Ovary (tissue), 9 donors: ENCODE measurements around the gene DDX49. TPM values are rescaled to one million over a fixed set of nuclear protein-coding genes. Genes with fewer than 3 reads are reported as not detected.
"Not testable (repeated sequence)": the region's sequence is repeated elsewhere in the genome, so short reads cannot be mapped to it uniquely, and the experiment has no call there.

Experiments used
- DNase-seq, 5 donors: peaks; one replicate each; pipeline ENCODE4 v3.0.0-alpha.2; 2019 to 2020
- H3K27ac ChIP-seq, 2 donors: fragments of 200-600 bp; one replicate each; pipeline versions ENCODE4 v1.5.1 to v1.8.0; 2019 to 2022
- H3K27me3 ChIP-seq: fragments of 200-600 bp; one replicate; pipeline ENCODE4 v1.8.0; 2022
- H3K36me3 ChIP-seq: fragments of 200-600 bp; sonication (generic); one replicate; pipeline ENCODE4 v1.5.1; 2019
- H3K4me1 ChIP-seq: one replicate; pipeline ENCODE4 v1.8.1; 2013; ENCODE audit warnings: mild to moderate bottlenecking, moderate library complexity; ENCODE audit not compliant: insufficient read depth
- H3K4me3 ChIP-seq: fragments of 200-600 bp; sonication (generic); one replicate; pipeline ENCODE4 v1.5.1; 2017
- H3K9me3 ChIP-seq, 2 donors: fragments of 200-600 bp in 1 of 2; sonication (generic) in 1 of 2; one replicate each; pipeline versions ENCODE4 v1.5.1 to v1.8.1; 2013 to 2019; ENCODE audit warnings: mild to moderate bottlenecking in 1 of 2, moderate library complexity in 1 of 2
- EP300 ChIP-seq: sonication (generic); formaldehyde crosslinking; IDR thresholded peaks from one replicate; pipeline ENCODE4 v1.6.1; 2017; ENCODE audit warnings: antibody characterized with exemption
- POLR2A ChIP-seq: fragments of 450-650 bp; IDR thresholded peaks from one replicate; pipeline ENCODE4 v1.6.1; 2017; ENCODE audit warnings: antibody characterized with exemption, mild to moderate bottlenecking, moderate library complexity
- WGBS, 3 donors: extraction: QIAGEN DNeasy Blood & Tissue Kit in 1 of 3; methylation state at CpG; one replicate each; pipeline versions ENCODE4 v1.1.5 to v1.1.7; 2013 to 2017; 5-methylcytosine and 5-hydroxymethylcytosine counted together
- intact Hi-C, 4 donors: fragments of 100-400 bp; cut with DNase I; formaldehyde crosslinking; loops; one replicate each; pipeline versions ENCODE4 v1.11.0 to v1.15.1; 2022 to 2023
- polyA plus RNA-seq, 2 donors: library from polyadenylated mRNA; stranded (reverse); fragments of 200-250 nt in 1 of 2; fragments of 350-450 nt in 1 of 2; fragmentation: Illumina TruSeq in 1 of 2; extraction: RNeasy Lipid Tissue Mini Kit (QIAGEN cat#74804) in 1 of 2; gene quantifications; one replicate each; pipeline ENCODE4 v1.2.3, GENCODE V29; 2013 to 2014
- total RNA-seq, 7 donors: library from RNA; depleted of rRNA in 2 of 7; stranded (reverse); fragments of >200 nt in 2 of 7; fragmentation: NEBNext Ultra II Directional in 3 of 7; extraction: Animal tissue kit (Norgen Biotek cat#: 25700) in 3 of 7; gene quantifications; one replicate each; pipeline versions ENCODE4 v1.1.0 to v1.2.4, GENCODE V29; 2016 to 2023
- TF ChIP-seq, protein P1 (sequence below), 3 donors: fragments of 450-650 bp in 2 of 3; fragments of 200-600 bp in 1 of 3; IDR thresholded peaks; one replicate each; pipeline versions ENCODE4 v1.5.1 to v1.8.0; 2016 to 2022; ENCODE audit warnings: antibody characterized with exemption in 3 of 3, mild to moderate bottlenecking in 1 of 3
- donor health status: DM: no; HTN: no; CAD: no; lungs with moderate emphysema.
- donor health status: DM: no; HTN: no; CAD: no.
- donor health status: Bipolar disorder and iron deficiency.
- donor health status: DM: yes; HTN: yes; CAD: no.
- donor health status: DM: no; HTN: no; CAD: no.
- donor health status: DM: yes; HTN: yes; CAD: no.

Gene DDX49
- total and polyA plus RNA-seq, 9 donors, result 19.4 to 37.9 (median 32.8) TPM

DNA sequence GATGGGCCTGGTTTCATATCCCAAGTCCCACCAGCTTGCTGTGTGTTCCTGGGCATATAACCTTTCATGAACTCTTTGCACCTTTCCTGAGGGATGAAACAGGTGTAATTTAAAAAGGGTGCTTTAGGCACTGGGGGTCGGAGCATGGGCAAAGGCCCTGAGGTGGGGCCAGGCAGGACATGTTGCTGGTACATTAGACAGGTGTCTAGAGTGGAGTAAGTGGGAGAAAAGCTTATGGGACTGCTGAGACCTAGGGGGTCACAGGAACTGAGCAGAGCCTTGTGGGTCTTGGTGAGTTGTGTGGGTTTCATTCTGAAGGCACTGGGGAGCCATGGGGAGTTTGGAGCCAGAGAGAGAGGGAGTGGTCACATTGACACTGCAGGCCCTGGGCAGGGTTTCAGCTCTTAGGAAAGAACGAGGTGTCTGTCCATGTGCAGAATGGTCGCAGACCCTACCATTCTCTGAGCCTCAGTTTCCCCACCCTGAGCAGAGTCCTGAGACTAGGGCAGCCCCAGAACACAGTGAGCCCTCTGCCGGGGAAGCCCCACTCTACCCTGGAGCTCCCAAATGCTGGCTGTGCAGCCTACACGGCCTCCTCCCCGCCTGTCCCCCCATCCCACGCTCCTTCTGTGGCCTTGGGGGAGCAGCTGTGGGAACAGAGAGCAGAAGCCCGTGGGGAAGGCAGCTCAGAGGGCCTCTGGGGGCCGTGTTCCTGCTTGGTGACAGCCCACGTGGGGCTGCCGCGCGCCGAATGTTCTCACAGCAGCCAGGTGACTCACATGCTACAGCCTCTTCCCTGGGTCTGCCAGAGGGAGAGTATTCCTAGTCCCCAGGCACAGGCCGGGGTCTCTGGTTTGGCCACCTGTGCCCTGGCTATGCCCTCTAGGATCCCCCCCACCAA is 28.8 kb downstream of the DDX49 start:
- no peaks in the 10 kb centered on the region for H3K36me3 ChIP-seq
- no peak for DNase-seq
- no peak for TF ChIP-seq POLR2A
- TF ChIP-seq EP300, result no peak
- TF ChIP-seq, protein P1, sequence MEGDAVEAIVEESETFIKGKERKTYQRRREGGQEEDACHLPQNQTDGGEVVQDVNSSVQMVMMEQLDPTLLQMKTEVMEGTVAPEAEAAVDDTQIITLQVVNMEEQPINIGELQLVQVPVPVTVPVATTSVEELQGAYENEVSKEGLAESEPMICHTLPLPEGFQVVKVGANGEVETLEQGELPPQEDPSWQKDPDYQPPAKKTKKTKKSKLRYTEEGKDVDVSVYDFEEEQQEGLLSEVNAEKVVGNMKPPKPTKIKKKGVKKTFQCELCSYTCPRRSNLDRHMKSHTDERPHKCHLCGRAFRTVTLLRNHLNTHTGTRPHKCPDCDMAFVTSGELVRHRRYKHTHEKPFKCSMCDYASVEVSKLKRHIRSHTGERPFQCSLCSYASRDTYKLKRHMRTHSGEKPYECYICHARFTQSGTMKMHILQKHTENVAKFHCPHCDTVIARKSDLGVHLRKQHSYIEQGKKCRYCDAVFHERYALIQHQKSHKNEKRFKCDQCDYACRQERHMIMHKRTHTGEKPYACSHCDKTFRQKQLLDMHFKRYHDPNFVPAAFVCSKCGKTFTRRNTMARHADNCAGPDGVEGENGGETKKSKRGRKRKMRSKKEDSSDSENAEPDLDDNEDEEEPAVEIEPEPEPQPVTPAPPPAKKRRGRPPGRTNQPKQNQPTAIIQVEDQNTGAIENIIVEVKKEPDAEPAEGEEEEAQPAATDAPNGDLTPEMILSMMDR (IDR thresholded peaks at IDR 0.05), result no peak
- H3K4me3 ChIP-seq, result no peak overlapping the region
- no peaks in the 10 kb centered on the region for H3K4me1 ChIP-seq
- no peak overlapping the region for H3K27ac ChIP-seq
- H3K27me3 ChIP-seq, result no peaks in the 10 kb centered on the region
- H3K9me3 ChIP-seq, result no peaks in the 10 kb centered on the region
- 46 to 61% (median 54%) methylated on average over 15 of the region's 15 CpGs for WGBS, 3 donors
- intact Hi-C loops, result loop anchor here in 1 of 4 donors (10.0 kb wide), 1 partner anchor 84 kb away; no protein-coding TSS in a partner anchor

DNA sequence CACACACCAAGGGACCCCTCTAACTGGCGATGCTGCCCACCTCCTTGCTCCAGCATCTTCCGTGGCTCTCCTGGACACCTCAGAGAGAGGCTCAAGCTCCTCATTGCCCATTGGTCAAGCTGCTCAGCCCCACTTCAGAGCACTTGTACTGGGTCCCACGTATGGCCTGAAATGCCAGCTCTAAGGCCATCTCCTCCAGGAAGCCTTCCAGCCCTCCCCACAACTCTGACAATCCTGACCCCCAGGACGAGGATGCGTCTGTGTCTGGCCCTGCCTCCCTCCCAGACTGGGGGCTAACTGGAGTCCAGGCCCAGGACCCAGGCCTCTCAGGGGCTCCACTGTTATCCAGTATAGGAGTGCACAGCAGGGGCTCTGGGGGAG is 29.5 kb downstream of the DDX49 start:
- H3K27ac ChIP-seq, result no peak overlapping the region
- TF ChIP-seq EP300, result no peak
- TF ChIP-seq, protein P1 (IDR thresholded peaks at IDR 0.05), result no peak
- TF ChIP-seq POLR2A, result no peak
- DNase-seq, result no peak
- no peaks in the 10 kb centered on the region for H3K9me3 ChIP-seq
- H3K36me3 ChIP-seq, result no peaks in the 10 kb centered on the region
- no peak overlapping the region for H3K4me3 ChIP-seq
- no peaks in the 10 kb centered on the region for H3K4me1 ChIP-seq
- intact Hi-C loops, result loop anchor here in 1 of 4 donors (10.0 kb wide), 1 partner anchor 84 kb away; no protein-coding TSS in a partner anchor
- WGBS, 3 donors, result 78 to 89% (median 80%) methylated on average over 5 of the region's 5 CpGs
- H3K27me3 ChIP-seq, result no peaks in the 10 kb centered on the region

DNA sequence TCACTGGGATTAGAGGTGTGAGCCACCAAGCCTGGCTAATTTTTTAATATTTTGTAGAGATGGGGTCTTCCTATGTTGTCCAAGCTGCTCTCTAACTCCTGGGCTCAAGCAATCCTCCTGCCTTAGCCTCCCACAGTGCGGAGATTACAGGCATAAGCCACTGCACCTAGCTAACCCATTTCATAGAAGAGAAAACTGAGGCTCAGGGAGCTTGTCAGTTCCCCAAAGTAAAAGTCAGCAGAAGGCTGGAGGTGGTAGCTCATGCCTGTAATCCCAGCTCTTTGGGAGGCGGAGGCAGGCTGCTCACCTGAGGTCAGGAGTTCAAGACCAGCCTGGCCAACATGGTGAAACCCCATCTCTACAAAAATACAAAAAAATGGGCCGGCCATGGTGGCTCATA is 30.3 kb downstream of the DDX49 start:
- WGBS, 3 donors, result 85 to 100% (median 89%) methylated on average over 3 of the region's 3 CpGs
- DNase-seq, result no peak
- Histone ChIP-seq H3K27me3 (no peaks in the 10 kb centered on the region), H3K4me3 (no peak overlapping the region), H3K9me3 (no peaks in the 10 kb centered on the region), H3K36me3 (no peaks in the 10 kb centered on the region), H3K27ac (no peak overlapping the region), H3K4me1 (no peaks in the 10 kb centered on the region)
- intact Hi-C loops, result loop anchor here in 1 of 4 donors (10.0 kb wide), 1 partner anchor 85 kb away; no protein-coding TSS in a partner anchor
- TF ChIP-seq, protein P1 (IDR thresholded peaks at IDR 0.05), result no peak
- TF ChIP-seq POLR2A, result no peak
- TF ChIP-seq EP300, result no peak

DNA sequence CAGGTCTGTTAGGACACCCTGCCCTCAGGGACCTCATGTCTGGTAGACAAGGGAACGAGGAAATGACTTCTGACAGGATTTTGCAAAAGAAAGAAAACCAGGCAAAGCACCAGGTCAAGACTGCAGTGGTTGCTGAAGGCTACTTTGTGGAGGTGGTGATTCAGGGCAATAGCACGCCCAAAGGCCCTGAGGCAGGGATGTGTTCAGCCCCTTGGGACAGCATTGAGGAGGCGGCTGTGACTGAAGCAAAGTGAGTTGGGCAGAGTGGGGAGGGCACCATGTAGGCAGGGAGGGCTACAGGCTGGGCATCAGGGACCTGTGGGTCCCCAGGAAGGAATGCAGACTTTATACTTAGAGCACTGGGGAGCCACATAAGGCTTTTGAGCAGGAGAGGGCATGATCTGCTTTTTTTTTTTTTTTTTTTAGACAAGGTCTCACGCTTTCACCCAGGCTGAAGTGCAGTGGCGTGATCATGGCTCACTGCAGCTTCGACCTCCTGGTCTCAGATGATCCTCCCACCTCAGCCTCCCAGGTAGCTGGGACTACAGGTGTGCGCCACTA is 32.3 kb downstream of the DDX49 start:
- TF ChIP-seq, protein P1 (IDR thresholded peaks at IDR 0.05), result no peak
- TF ChIP-seq EP300 (no peak), POLR2A (no peak)
- intact Hi-C loops, result no loop called here
- H3K4me3 ChIP-seq, result no peak overlapping the region
- H3K36me3 ChIP-seq, result no peaks in the 10 kb centered on the region
- no peak for DNase-seq
- H3K4me1 ChIP-seq, result no peaks in the 10 kb centered on the region
- WGBS, 3 donors, result 89 to 92% (median 91%) methylated on average over 7 of the region's 7 CpGs
- H3K27ac ChIP-seq, result no peak overlapping the region
- H3K9me3 ChIP-seq, result no peaks in the 10 kb centered on the region
- H3K27me3 ChIP-seq, result no peaks in the 10 kb centered on the region

DNA sequence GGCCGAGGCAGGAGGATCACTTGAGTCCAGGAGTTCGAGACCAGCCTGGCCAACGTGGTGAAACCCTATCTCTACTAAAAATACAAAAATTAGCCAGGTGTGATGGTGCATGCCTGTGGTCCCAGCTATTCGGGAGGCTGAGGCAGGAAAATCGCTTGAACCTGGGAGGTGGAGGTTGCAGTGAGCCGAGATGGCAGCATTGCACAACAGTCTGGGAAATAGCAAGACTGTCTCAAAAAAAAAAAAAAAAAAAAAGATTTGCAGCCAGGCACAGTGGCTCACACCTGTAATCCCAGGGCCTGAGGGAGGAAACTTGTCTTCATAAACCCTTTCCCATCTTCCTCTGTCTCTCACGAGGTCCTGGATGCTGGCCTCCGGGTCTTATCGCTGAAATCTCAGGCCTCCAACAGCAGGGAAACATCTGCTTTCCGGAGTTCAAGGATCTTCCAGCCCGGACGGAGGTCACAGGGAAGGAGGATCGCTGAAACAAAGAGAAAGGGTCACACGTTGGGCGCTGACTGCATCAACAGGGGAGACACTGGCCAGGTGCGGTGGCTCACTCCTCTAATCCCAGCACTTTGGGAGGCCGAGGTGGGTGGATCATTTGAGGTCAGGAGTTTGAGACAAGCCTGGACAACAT is 33.0 kb downstream of the DDX49 start:
- H3K4me1 ChIP-seq, H3K27me3 ChIP-seq, H3K27ac ChIP-seq, H3K9me3 ChIP-seq, intact Hi-C loops, H3K4me3 ChIP-seq, DNase-seq, H3K36me3 ChIP-seq: not testable (repeated sequence)
- 29 to 43% (median 31%) methylated on average over 17 of the region's 17 CpGs for WGBS, 3 donors
